NCI-H2029 treated with DMSO at 0.1 percent for 48 hours (cell line): ENCODE data around the gene MS4A8.
"Not testable (repeated sequence)": the region's sequence is repeated elsewhere in the genome, so short reads cannot be mapped to it uniquely, and the experiment has no call there.

Source experiments
- DNase-seq: peaks from one replicate; lab custom pipeline; 2025; lab: John Stamatoyannopoulos, UW

MS4A8 gene

GRCh38 chr11:60725592-60725991, 26.2 kb downstream of the MS4A8 start:
- DNase-seq: no peak

GRCh38 chr11:60731586-60731985, 32.2 kb downstream of the MS4A8 start:
- no peak for DNase-seq

GRCh38 chr11:60734279-60734678, 34.9 kb downstream of the MS4A8 start:
- no peak for DNase-seq

GRCh38 chr11:60739114-60739513, 39.7 kb downstream of the MS4A8 start:
- DNase-seq: no peak

GRCh38 chr11:60740573-60740972, 41.2 kb downstream of the MS4A8 start:
- DNase-seq: no peak

GRCh38 chr11:60741421-60741820, 42.0 kb downstream of the MS4A8 start:
- DNase-seq: no peak

- DNase-seq: no peak
Observed at GRCh38 chr11:60743058-60743457, 43.6 kb downstream of the MS4A8 start.

- no peak for DNase-seq
Observed at GRCh38 chr11:60744114-60744513, 44.7 kb downstream of the MS4A8 start.

GRCh38 chr11:60747359-60747873, 48.0 kb downstream of the MS4A8 start:
- no peak for DNase-seq

GRCh38 chr11:60748225-60748624, 48.8 kb downstream of the MS4A8 start:
- no peak for DNase-seq

GRCh38 chr11:60748821-60749220, 49.4 kb downstream of the MS4A8 start:
- no peak for DNase-seq

GRCh38 chr11:60750911-60751310, 51.5 kb downstream of the MS4A8 start:
- DNase-seq: no peak

- DNase-seq: no peak
Observed at GRCh38 chr11:60753309-60753708, 53.9 kb downstream of the MS4A8 start.

- no peak for DNase-seq
Observed at GRCh38 chr11:60754887-60755286, 55.5 kb downstream of the MS4A8 start.

GRCh38 chr11:60756307-60757032, 57.1 kb downstream of the MS4A8 start, which contains the start of gene MS4A15:
Gene MS4A15 (plus strand): TSS chr11:60756867. CDS start chr11:60763734, 6,867 bp downstream.
- peak; percentile 86 for DNase-seq

- DNase-seq: peak; percentile 38
Observed at GRCh38 chr11:60757231-60757800, 57.9 kb downstream of the MS4A8 start.

GRCh38 chr11:60758671-60759070, 59.3 kb downstream of the MS4A8 start:
- not testable (repeated sequence) for DNase-seq

GRCh38 chr11:60759438-60760225, 60.2 kb downstream of the MS4A8 start:
- DNase-seq: not testable (repeated sequence)

GRCh38 chr11:60761436-60762190, 62.2 kb downstream of the MS4A8 start:
- DNase-seq: peak; percentile 31

GRCh38 chr11:60762851-60763691, 63.7 kb downstream of the MS4A8 start:
- DNase-seq: peak; percentile 42
